Stomach (tissue), 4 donors: Measurements from ENCODE around the gene B4GALNT3.

Experiments used
- EP300 ChIP-seq: sonication (generic); formaldehyde crosslinking; IDR thresholded peaks from one replicate; pipeline ENCODE4 v1.6.1; 2017; ENCODE audit warnings: antibody characterized with exemption
- POLR2A ChIP-seq, 4 donors: fragments of 450-650 bp; IDR thresholded peaks; one replicate each; pipeline ENCODE4 v1.6.1; 2016; ENCODE audit warnings: antibody characterized with exemption in 4 of 4, control low read depth in 2 of 4, mild to moderate bottlenecking in 1 of 4, moderate library complexity in 1 of 4
- POLR2AphosphoS5 ChIP-seq, 3 donors: sonication (generic); formaldehyde crosslinking; IDR thresholded peaks; one replicate each; pipeline ENCODE4 v1.6.1; 2016; ENCODE audit warnings: antibody characterized with exemption in 3 of 3
- TF ChIP-seq, protein P1 (sequence below), 7 experiments: fragments of 450-650 bp in 4 of 7; fragments of 200-600 bp in 3 of 7; sonication (generic) in 3 of 7; IDR thresholded peaks; one replicate each; pipeline ENCODE4 v1.5.1; 2016 to 2019; ENCODE audit warnings: antibody characterized with exemption in 7 of 7, control low read depth in 2 of 7, mild to moderate bottlenecking in 1 of 7

DNA sequence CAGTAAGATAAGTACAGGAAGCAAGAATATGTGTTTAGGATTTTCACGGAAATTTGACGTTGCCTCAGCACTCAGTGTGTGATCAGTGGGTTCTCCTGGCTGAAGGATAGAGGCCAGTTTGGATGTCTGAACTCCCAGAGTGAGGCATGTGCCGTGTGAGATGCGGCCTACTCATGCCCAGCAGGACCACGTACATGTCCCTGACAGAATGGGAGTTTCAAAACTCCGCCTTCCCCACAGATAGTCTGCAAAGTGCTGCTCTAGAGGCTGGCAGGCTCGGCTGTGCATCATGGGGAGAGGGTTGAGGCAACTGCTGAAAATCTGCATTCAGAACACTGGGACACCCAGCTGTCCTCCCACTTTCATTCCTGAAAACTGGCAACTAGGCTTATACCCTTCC is 145.2 kb downstream of the B4GALNT3 start:
- TF ChIP-seq, protein P1, sequence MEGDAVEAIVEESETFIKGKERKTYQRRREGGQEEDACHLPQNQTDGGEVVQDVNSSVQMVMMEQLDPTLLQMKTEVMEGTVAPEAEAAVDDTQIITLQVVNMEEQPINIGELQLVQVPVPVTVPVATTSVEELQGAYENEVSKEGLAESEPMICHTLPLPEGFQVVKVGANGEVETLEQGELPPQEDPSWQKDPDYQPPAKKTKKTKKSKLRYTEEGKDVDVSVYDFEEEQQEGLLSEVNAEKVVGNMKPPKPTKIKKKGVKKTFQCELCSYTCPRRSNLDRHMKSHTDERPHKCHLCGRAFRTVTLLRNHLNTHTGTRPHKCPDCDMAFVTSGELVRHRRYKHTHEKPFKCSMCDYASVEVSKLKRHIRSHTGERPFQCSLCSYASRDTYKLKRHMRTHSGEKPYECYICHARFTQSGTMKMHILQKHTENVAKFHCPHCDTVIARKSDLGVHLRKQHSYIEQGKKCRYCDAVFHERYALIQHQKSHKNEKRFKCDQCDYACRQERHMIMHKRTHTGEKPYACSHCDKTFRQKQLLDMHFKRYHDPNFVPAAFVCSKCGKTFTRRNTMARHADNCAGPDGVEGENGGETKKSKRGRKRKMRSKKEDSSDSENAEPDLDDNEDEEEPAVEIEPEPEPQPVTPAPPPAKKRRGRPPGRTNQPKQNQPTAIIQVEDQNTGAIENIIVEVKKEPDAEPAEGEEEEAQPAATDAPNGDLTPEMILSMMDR (IDR thresholded peaks at IDR 0.05) = no peak
- TF ChIP-seq POLR2A (IDR thresholded peaks at IDR 0.05) (no peak), POLR2AphosphoS5 (IDR thresholded peaks at IDR 0.05) (no peak), EP300 (no peak)
